RWPE1 (cell line): ENCODE measurements around the gene MALAT1.

ENCODE experiments used
- CTCF ChIA-PET: fragments of 350-600 bp; sonication (Branson Sonifier 250); formaldehyde crosslinking; extraction: SDS; loops from one replicate; lab custom pipeline; 2021; lab: Yijun Ruan, JAX
- POLR2A ChIA-PET: fragments of 400-600 bp; formaldehyde crosslinking; extraction: SDS; loops from one replicate; lab custom pipeline; 2020; ENCODE audit warnings: antibody characterized with exemption; ENCODE audit not compliant: low non-redundant PET; lab: Yijun Ruan, JAX
- DNase-seq: peaks from one replicate; pipeline ENCODE4 v3.0.0; 2012; ENCODE audit warnings: low spot score
- H3K27ac ChIP-seq: fragments of 450-650 bp; 2 replicates; pipeline ENCODE4 v1.5.1; 2017
- CTCF ChIP-seq: fragments of 450-650 bp; conservative IDR thresholded peaks from 2 replicates; pipeline ENCODE4 v1.5.1; 2017; ENCODE audit warnings: low read depth, mild to moderate bottlenecking

Gene MALAT1

DNA sequence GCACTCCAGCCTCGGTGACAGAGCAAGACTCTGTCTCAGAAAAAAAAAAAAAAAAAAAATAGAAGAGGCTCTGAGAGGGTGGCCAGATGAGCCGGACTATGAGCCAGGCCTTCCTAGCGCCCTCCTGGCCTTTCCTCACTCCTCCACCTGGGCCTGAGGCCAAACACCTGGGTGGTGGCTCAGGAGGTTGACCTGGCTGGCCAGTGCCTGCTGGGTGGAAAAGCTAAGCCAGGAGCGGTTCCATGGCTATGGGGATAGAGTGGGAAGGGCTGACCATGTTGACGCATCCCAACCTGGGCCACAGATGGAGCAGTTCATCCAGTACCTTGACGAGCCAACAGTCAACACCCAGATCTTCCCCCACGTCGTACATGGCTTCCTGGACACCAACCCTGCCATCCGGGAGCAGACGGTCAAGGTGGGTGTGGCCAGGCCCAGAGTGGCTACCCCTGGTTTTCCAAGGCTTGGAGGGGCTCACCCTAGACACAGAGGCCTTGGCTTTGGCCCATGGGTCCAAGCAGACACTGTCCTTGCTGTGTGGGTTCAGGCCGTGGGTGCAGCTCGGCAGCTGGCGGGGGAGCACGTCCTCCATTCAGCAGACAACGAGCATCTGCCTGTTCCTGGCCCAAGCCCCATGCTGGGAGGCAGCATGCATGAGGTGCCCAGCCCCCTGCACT lies 33.7 kb downstream of the MALAT1 start:
- TF ChIP-seq CTCF, result no peak
- DNase-seq, result no peak
- ChIA-PET POLR2A (interaction anchor here (0.7 to 0.8 kb wide), 2 partner anchors 8 to 118 kb away, joined by 8 to 9 read pairs; no protein-coding TSS in a partner anchor), CTCF (no interaction called here)
- H3K27ac ChIP-seq, result peak overlapping the region; percentile 94

DNA sequence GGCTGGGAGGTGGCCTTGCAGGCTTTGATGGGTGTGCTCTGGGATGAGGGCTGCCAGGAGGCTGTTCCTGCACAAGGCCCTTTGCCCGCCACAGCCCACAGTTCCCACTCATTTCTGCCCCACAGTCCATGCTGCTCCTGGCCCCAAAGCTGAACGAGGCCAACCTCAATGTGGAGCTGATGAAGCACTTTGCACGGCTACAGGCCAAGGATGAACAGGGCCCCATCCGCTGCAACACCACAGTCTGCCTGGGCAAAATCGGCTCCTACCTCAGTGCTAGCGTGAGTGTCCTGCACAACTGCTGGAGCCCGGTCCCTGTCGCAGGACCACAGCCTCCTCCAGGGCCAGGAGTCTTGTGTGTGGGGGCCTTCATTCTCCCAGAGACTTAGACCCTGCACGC lies 36.3 kb downstream of the MALAT1 start:
- H3K27ac ChIP-seq, result peak overlapping the region; percentile 94
- DNase-seq, result no peak
- no peak for TF ChIP-seq CTCF
- ChIA-PET CTCF (no interaction called here), POLR2A (no interaction called here)

- ChIA-PET POLR2A (no interaction called here), CTCF (no interaction called here)
- no peak for DNase-seq
- H3K27ac ChIP-seq, result peak overlapping the region; percentile 94
- TF ChIP-seq CTCF, result no peak
These were observed 37.8 kb downstream of the MALAT1 start for GRCh38 chr11:65536412-65537295.

GRCh38 chr11:65537296-65537597 lies 38.4 kb downstream of the MALAT1 start:
- no peak for DNase-seq
- no peak for TF ChIP-seq CTCF
- ChIA-PET POLR2A (no interaction called here), CTCF (interaction anchor here (0.6 kb wide), 1 partner anchor 30 kb away, joined by 3 read pairs; no protein-coding TSS in a partner anchor)
- H3K27ac ChIP-seq, result peak overlapping the region; percentile 94

DNA sequence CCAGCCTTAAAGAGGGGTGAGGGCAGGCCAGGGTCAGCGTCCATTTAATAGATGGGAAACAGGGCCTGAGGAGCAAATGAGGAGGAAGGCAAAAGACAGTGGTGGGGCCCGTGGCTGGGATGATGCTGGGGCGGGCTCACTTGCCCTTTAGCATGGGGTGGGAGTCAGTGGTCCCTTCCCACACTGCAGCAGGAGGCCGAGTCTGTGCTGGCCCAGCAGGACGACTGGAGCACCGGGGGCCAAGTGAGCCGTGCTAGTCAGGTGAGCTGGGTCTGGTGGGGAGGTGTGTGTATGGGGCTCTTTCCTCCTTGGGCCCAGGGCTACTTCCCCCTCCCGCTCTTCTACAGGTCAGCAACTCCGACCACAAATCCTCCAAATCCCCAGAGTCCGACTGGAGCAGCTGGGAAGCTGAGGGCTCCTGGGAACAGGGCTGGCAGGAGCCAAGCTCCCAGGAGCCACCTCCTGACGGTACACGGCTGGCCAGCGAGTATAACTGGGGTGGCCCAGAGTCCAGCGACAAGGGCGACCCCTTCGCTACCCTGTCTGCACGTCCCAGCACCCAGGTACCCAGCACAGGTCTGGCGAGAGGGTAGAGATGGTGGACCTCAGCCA lies 38.9 kb downstream of the MALAT1 start:
- DNase-seq, result no peak
- peak overlapping the region; percentile 94 for H3K27ac ChIP-seq
- no peak for TF ChIP-seq CTCF
- CTCF ChIA-PET, result interaction anchor here (0.6 kb wide), 1 partner anchor 30 kb away, joined by 3 read pairs; no protein-coding TSS in a partner anchor
- POLR2A ChIA-PET, result no interaction called here

- CTCF ChIA-PET, result interaction anchor here (1.1 kb wide), 1 partner anchor 35 kb away, joined by 3 read pairs; the partner anchor contains the start of gene FAM89B
- no peak for DNase-seq
- H3K27ac ChIP-seq, result peak overlapping the region; percentile 94
- no peak for TF ChIP-seq CTCF
- POLR2A ChIA-PET, result no interaction called here
These were observed 39.5 kb downstream of the MALAT1 start for GRCh38 chr11:65538232-65538914.
